Measurements from ENCODE around the gene TMPRSS7. TPM values are rescaled to one million over a fixed set of nuclear protein-coding genes. Genes with fewer than 3 reads are reported as not detected.

The TMPRSS7 gene
- total and polyA plus RNA-seq, 7 donors: not detected

- ATAC-seq (peak in 1 of 4 donors; percentile 45), DNase-seq (peak in 1 of 2 donors; percentile 48)
- Histone ChIP-seq H3K36me3 (ENCODE audit: insufficient read depth in 1 of 2, low read depth in 1 of 2) (no peaks in the 10 kb centered on the region), H3K27me3 (ENCODE audit: insufficient read depth in 3 of 3, low read length in 2 of 3) (peaks cover 0 to 16% (median 0%) of the 10 kb centered on the region in 3 donors), H3K4me3 (peak within 1 kb of the TSS; percentile 55), H3K9me3 (no peaks in the 10 kb centered on the region), H3K27ac (no peak within 1 kb of the TSS), H3K4me1 (no peaks in the 10 kb centered on the region)
- TF ChIP-seq CTCF (IDR thresholded peaks at IDR 0.05): no peak
- WGBS, 3 donors: 3 to 5% (median 5%) methylated on average over 30 of the region's 30 CpGs
- intact Hi-C loops (cut with DNase I): no loop called here
These were observed 35.7 kb upstream of the TMPRSS7 start, which contains the start of gene TAGLN3 for GRCh38 chr3:111998636-111999483. TSS of gene TAGLN3 (plus strand) at chr3:111998922. CDS start at chr3:111999423, 501 bp downstream.

- H3K9me3 ChIP-seq: no peaks in the 10 kb centered on the region
- no peaks in the 10 kb centered on the region for H3K4me1 ChIP-seq
- intact Hi-C loops (cut with DNase I): no loop called here
- peak overlapping the region; percentile 55 for H3K4me3 ChIP-seq
- no peaks in the 10 kb centered on the region for H3K36me3 ChIP-seq (ENCODE audit: insufficient read depth in 1 of 2, low read depth in 1 of 2)
- no peak for TF ChIP-seq CTCF (IDR thresholded peaks at IDR 0.05)
- no peak overlapping the region for H3K27ac ChIP-seq
- no peak for ATAC-seq
- peaks cover 0 to 16% (median 0%) of the 10 kb centered on the region in 3 donors for H3K27me3 ChIP-seq (ENCODE audit: insufficient read depth in 3 of 3, low read length in 2 of 3)
- 41 to 47% (median 45%) methylated on average over 19 of the region's 19 CpGs for WGBS, 3 donors
- no peak for DNase-seq
These were observed 34.8 kb upstream of the TMPRSS7 start for GRCh38 chr3:111999484-112000324.

GRCh38 chr3:112000367-112000771 is 34.2 kb upstream of the TMPRSS7 start:
- ATAC-seq (no peak), DNase-seq (no peak)
- Histone ChIP-seq H3K27me3 (ENCODE audit: insufficient read depth in 3 of 3, low read length in 2 of 3) (peaks cover 0 to 16% (median 0%) of the 10 kb centered on the region in 3 donors), H3K27ac (no peak overlapping the region), H3K4me3 (no peak overlapping the region), H3K9me3 (no peaks in the 10 kb centered on the region), H3K36me3 (ENCODE audit: insufficient read depth in 1 of 2, low read depth in 1 of 2) (no peaks in the 10 kb centered on the region), H3K4me1 (no peaks in the 10 kb centered on the region)
- 91 to 98% (median 93%) methylated on average over 5 of the region's 5 CpGs for WGBS, 3 donors
- TF ChIP-seq CTCF (IDR thresholded peaks at IDR 0.05): no peak
- intact Hi-C loops (cut with DNase I): no loop called here

GRCh38 chr3:112000966-112001365 is 33.6 kb upstream of the TMPRSS7 start:
- no peak for ATAC-seq
- intact Hi-C loops (cut with DNase I): no loop called here
- Histone ChIP-seq H3K4me1 (no peaks in the 10 kb centered on the region), H3K4me3 (no peak overlapping the region), H3K36me3 (ENCODE audit: insufficient read depth in 1 of 2, low read depth in 1 of 2) (no peaks in the 10 kb centered on the region), H3K9me3 (no peaks in the 10 kb centered on the region), H3K27me3 (ENCODE audit: insufficient read depth in 3 of 3, low read length in 2 of 3) (peaks cover 0 to 16% (median 0%) of the 10 kb centered on the region in 3 donors), H3K27ac (no peak overlapping the region)
- DNase-seq: no peak
- 77 to 80% (median 78%) methylated on average over 2 of the region's 2 CpGs for WGBS, 3 donors
- TF ChIP-seq CTCF (IDR thresholded peaks at IDR 0.05): no peak

All from psoas muscle (tissue), 8 donors.